Left lung (tissue), 10 donors: ENCODE results near the gene VWC2L. TPM values are rescaled to one million over a fixed set of nuclear protein-coding genes. Genes with fewer than 3 reads are reported as not detected.

ENCODE experiments used
- ATAC-seq: fragments of 200-7000 bp; cut with Tn5 transposase; one replicate; pipeline ENCODE4 v1.9.1; 2020; ENCODE audit warnings: moderate library complexity
- DNase-seq, 4 donors: peaks; one replicate each; pipeline ENCODE4 v3.0.0-alpha.2; 2013 to 2020
- H3K27ac ChIP-seq, 2 donors: fragments of 200-600 bp; sonication (generic) in 1 of 2; one replicate each; pipeline versions ENCODE4 v1.5.0 to v1.8.0; 2020 to 2021
- H3K27me3 ChIP-seq, 2 donors: fragments of 200-600 bp; sonication (generic) in 1 of 2; one replicate each; pipeline versions ENCODE4 v1.5.0 to v1.8.0; 2020 to 2021
- H3K36me3 ChIP-seq, 2 donors: fragments of 200-600 bp; sonication (generic) in 1 of 2; one replicate each; pipeline versions ENCODE4 v1.5.0 to v1.8.0; 2020 to 2021
- H3K4me1 ChIP-seq, 2 donors: fragments of 200-600 bp; one replicate each; pipeline ENCODE4 v1.8.0; 2021
- H3K4me3 ChIP-seq, 2 donors: fragments of 200-600 bp; sonication (generic) in 1 of 2; one replicate each; pipeline versions ENCODE4 v1.5.0 to v1.8.0; 2020 to 2021; ENCODE audit warnings: mild to moderate bottlenecking in 1 of 2
- H3K9me3 ChIP-seq, 2 donors: fragments of 200-600 bp; sonication (generic) in 1 of 2; one replicate each; pipeline versions ENCODE4 v1.5.0 to v1.8.0; 2020 to 2021
- CTCF ChIP-seq, 2 donors: fragments of 200-600 bp; sonication (generic) in 1 of 2; IDR thresholded peaks; one replicate each; pipeline versions ENCODE4 v1.5.0 to v1.8.0; 2021; ENCODE audit warnings: antibody characterized with exemption in 2 of 2
- intact Hi-C, 2 donors: fragments of 100-400 bp; cut with DNase I; formaldehyde crosslinking; loops; one replicate each; pipeline versions ENCODE4 v1.11.2 to v1.14.2; 2022
- polyA plus RNA-seq, 6 donors: library from polyadenylated mRNA; unstranded; fragments of 120-200 nt; gene quantifications; one replicate each; pipeline ENCODE4 v1.2.1, GENCODE V29; 2013; ENCODE audit not compliant: insufficient read length in 6 of 6
- total RNA-seq, 2 donors: library from RNA; stranded (reverse); fragmentation: NEBNext Ultra II Directional; extraction: Animal tissue kit (Norgen Biotek cat#: 25700); gene quantifications; one replicate each; pipeline ENCODE4 v1.2.1, GENCODE V29; 2021
- donor health status: DM: no; HTN: yes; CAD: no.
- donor health status: DM: no; HTN: no; CAD: no.

VWC2L gene
- total and polyA plus RNA-seq, 8 donors = 0.06 TPM; not detected in 6

GRCh38 chr2:214489702-214490101, 78.8 kb downstream of the VWC2L start:
- H3K4me1 ChIP-seq = no peaks in the 10 kb centered on the region
- no peak overlapping the region for H3K27ac ChIP-seq
- no peaks in the 10 kb centered on the region for H3K27me3 ChIP-seq
- H3K4me3 ChIP-seq = no peak overlapping the region
- DNase-seq = no peak
- ATAC-seq = no peak
- no peak for TF ChIP-seq CTCF (IDR thresholded peaks at IDR 0.05)
- intact Hi-C loops = no loop called here
- H3K36me3 ChIP-seq = no peaks in the 10 kb centered on the region
- H3K9me3 ChIP-seq = peaks cover 0 to 5% of the 10 kb centered on the region in 2 donors

- ATAC-seq = no peak
- Histone ChIP-seq H3K36me3 (no peaks in the 10 kb centered on the region), H3K27me3 (no peaks in the 10 kb centered on the region), H3K27ac (no peak overlapping the region), H3K4me3 (no peak overlapping the region), H3K4me1 (no peaks in the 10 kb centered on the region), H3K9me3 (peaks cover 0 to 5% of the 10 kb centered on the region in 2 donors)
- no peak for TF ChIP-seq CTCF (IDR thresholded peaks at IDR 0.05)
- DNase-seq = no peak
- intact Hi-C loops = no loop called here
Observed at GRCh38 chr2:214492152-214492551, 81.3 kb downstream of the VWC2L start.

- intact Hi-C loops = no loop called here
- ATAC-seq (no peak), DNase-seq (no peak)
- Histone ChIP-seq H3K4me1 (no peaks in the 10 kb centered on the region), H3K4me3 (no peak overlapping the region), H3K27me3 (no peaks in the 10 kb centered on the region), H3K9me3 (peaks cover 0 to 5% of the 10 kb centered on the region in 2 donors), H3K27ac (no peak overlapping the region), H3K36me3 (no peaks in the 10 kb centered on the region)
- TF ChIP-seq CTCF (IDR thresholded peaks at IDR 0.05) = no peak
Observed at GRCh38 chr2:214492608-214493007, 81.8 kb downstream of the VWC2L start.

- H3K27me3 ChIP-seq = no peaks in the 10 kb centered on the region
- TF ChIP-seq CTCF (IDR thresholded peaks at IDR 0.05) = no peak
- intact Hi-C loops = no loop called here
- ATAC-seq = peak; percentile 26
- no peaks in the 10 kb centered on the region for H3K4me1 ChIP-seq
- peaks cover 0 to 2% of the 10 kb centered on the region in 2 donors for H3K9me3 ChIP-seq
- no peaks in the 10 kb centered on the region for H3K36me3 ChIP-seq
- DNase-seq = no peak
- no peak overlapping the region for H3K27ac ChIP-seq
- H3K4me3 ChIP-seq = no peak overlapping the region
Observed at GRCh38 chr2:214497489-214497888, 86.6 kb downstream of the VWC2L start.

- Histone ChIP-seq H3K27ac (no peak overlapping the region), H3K9me3 (no peaks in the 10 kb centered on the region), H3K27me3 (no peaks in the 10 kb centered on the region), H3K4me1 (no peaks in the 10 kb centered on the region), H3K36me3 (no peaks in the 10 kb centered on the region), H3K4me3 (no peak overlapping the region)
- TF ChIP-seq CTCF (IDR thresholded peaks at IDR 0.05) = no peak
- DNase-seq (no peak), ATAC-seq (no peak)
- intact Hi-C loops = no loop called here
Observed at GRCh38 chr2:214503568-214503967, 92.7 kb downstream of the VWC2L start.
